Measurements from ENCODE around the gene CCDC159.
A peak's percentile ranks its signal among the peaks of the same experiment; 100 is the strongest.
"Not testable (repeated sequence)": the region's sequence is repeated elsewhere in the genome, so short reads cannot be mapped to it uniquely, and the experiment has no call there.

CCDC159 gene, protein sequence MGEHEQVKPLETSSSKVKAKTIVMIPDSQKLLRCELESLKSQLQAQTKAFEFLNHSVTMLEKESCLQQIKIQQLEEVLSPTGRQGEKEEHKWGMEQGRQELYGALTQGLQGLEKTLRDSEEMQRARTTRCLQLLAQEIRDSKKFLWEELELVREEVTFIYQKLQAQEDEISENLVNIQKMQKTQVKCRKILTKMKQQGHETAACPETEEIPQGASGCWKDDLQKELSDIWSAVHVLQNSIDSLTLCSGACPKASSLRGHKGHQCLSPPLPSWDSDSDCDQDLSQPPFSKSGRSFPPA

GRCh38 chr19:11346104-11346940 is at the start of gene CCDC159, which contains the start of gene TMEM205:
TSS of gene CCDC159 (plus strand) at chr19:11346519. CDS start at chr19:11346607, 88 bp downstream.
TSS of gene TMEM205 (minus strand) at chr19:11346268. CDS start at chr19:11345619, 649 bp downstream.
- DNase-seq (ENCODE audit: low read depth) = peak; percentile 99

GRCh38 chr19:11299946-11300810 is 46.1 kb upstream of the CCDC159 start:
- DNase-seq (ENCODE audit: low read depth) = no peak

DNA sequence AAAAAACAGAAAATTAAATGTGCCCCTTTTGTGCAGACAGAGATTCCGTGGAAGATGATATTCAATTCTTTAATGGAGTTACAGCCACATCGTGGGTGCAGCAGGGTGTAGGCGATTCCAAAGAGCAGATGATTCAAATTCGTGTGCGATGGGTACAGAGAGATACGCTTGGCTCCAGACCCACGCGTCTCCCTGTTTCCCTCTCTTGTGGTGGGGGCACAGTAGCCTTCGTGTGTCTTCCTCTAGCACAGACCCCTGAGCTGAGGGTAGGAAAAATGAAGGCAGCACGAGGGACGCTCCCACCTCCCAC is 45.6 kb upstream of the CCDC159 start:
- DNase-seq (ENCODE audit: low read depth) = no peak

DNA sequence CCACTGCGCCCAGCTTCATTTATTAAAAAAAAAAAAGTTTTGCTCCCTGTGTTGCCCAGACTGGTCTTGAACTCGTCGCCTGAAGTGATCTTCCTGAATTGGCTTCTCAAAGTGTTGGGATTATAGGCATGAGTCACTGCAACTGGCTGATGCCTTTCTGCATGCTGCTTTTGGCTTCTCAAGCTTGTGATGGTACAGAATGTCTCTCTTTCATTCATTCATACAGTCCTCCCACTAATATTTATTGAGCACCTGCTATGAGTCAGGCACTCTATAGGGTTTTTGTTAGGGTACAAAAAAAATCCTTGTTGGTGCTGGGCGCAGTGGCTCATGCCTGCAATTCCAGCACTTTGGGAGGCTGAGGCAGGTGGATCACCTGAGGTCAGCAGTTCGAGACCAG is 41.4 kb upstream of the CCDC159 start:
- DNase-seq (ENCODE audit: low read depth) = no peak

DNA sequence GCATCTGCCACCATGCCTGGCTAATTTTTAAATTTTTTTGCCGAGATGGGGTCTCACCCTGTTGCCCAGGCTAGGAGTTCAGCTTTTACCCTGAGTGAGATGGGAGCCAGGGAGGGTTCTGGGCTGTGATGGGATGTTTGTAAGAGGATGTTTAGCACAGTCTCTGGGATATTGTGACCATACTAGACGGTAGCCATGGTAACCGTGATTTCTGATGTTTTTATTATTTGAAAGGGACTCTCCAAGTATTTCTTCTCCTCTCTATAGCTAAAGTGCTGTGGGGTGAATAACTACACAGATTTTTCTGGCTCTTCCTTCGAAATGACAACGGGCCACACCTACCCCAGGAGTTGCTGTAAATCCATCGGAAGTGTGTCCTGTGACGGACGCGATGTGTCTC is 40.0 kb upstream of the CCDC159 start:
- no peak for DNase-seq (ENCODE audit: low read depth)

DNA sequence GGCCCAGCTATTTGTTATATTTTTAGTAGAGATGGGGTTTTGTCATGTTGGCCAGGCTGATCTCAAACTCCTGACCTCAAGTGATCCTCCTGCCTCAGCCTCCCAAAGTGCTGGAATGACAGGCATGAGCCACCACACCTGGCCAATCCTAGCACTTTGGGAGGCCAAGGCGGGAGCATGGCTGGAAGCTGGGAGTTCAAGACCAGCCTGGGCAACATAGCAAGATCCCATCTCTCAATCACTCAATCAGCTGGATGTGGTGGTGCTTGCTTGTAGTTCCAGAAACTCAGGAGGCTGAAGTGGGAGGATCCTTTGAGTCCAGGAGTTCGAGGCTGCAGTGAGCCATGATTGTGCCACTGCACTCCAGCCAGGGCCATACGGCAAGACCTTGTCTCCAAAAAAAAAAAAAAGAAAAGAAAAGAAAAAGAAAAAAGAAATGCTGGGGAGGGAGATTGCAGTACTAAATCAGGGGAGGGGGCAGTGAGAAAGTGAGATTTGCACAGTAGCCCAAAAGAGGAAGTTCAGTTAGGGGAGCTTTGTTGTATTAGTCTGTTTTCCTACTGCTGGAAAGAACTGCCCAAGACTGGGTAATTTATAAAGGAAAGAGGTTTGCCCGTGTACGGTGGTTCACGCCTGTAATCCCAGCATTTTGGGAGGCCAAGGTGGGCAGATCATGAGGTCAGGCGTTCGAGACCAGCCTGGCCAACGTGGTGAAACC is 25.9 kb upstream of the CCDC159 start:
- DNase-seq (ENCODE audit: low read depth) = not testable (repeated sequence)

GRCh38 chr19:11321191-11322126 is 24.9 kb upstream of the CCDC159 start:
- DNase-seq (ENCODE audit: low read depth) = no peak

- DNase-seq (ENCODE audit: low read depth) = no peak
These were observed 23.9 kb upstream of the CCDC159 start for GRCh38 chr19:11322269-11323024.

DNA sequence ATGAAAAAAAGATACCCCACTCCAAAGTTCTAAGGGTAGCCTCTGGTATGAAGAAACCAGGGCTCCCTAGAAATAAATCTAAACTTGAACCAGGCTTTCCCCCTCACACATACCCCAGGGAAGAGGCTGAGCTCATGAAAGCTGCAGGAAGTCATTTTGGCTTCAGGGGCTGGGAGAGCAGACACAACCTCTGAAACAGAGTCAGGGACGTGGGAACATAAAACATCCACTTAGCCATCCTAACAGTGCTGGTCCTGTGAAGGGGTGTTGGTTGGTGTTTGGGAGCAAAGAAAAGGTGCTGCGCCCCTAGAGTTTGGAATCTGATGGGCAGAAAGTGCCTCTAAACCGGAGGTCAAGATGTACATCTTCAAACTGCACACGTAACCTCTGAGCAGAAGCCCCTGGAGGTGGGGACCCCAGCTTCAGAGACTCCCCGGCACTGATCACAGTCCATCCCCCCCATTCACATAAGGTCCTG is 22.7 kb upstream of the CCDC159 start:
- DNase-seq (ENCODE audit: low read depth) = no peak

- peak; percentile 90 for DNase-seq (ENCODE audit: low read depth)
These were observed 22.1 kb upstream of the CCDC159 start for GRCh38 chr19:11324079-11324661.

- DNase-seq (ENCODE audit: low read depth) = no peak
These were observed 21.4 kb upstream of the CCDC159 start for GRCh38 chr19:11324748-11325389.

- DNase-seq (ENCODE audit: low read depth) = no peak
These were observed 20.8 kb upstream of the CCDC159 start for GRCh38 chr19:11325544-11325943.

DNA sequence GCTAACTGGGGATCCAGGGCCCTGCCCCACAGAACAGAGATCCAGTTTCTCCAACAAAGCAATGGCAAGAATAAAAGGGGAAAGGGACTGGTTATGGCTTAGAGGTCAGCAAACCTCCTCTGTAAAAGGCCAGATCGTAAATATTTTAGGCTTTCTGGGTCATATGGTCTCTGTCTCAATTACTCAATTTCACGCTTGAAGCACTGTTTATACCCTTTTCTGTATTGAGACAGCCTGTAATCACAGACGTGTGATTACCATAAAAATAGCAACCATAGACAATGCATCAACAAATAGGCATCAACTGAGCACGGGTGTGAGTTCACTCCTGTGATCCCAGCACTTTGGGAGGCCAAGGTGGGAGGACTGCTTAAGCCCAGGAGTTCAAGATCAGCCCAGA is 16.2 kb upstream of the CCDC159 start:
- DNase-seq (ENCODE audit: low read depth) = no peak

DNA sequence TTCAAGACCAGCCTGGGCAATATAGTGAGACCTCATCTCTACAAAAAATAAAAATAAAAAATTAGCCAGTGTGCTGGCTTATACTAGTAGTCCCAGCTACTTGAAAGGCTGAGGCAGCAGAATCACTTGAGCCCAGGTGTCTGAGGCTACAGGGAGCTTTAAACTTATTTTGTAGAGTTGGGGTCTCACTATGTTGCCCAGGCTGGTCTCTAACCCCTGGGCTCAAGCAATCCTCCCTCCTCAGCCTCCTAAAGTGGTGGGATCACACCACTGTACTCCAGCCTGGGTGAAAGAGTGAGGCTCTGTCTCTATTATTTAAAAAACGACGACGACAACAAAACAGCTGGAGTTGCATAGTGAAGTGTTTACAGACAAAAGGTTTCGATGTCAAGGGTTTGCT is 14.8 kb upstream of the CCDC159 start:
- no peak for DNase-seq (ENCODE audit: low read depth)

DNA sequence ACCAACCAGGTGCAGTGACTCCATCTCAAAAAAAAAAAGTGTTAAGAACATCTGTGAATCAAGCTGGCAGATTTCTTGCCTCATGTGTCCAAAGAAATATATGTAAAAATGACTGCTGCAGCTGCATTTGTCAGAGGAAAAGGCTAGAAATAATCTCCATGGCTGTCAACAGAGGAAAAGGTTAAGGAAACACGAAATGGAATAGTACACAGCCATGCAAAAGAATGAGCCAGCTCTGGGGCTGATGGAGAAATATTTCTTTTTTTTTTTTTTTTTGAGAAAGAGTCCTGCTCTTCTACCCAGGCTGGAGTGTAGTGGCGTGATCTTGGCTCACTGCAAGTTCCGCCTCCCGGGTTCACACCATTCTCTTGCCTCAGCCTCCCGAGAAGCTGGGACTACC is 13.5 kb upstream of the CCDC159 start:
- DNase-seq (ENCODE audit: low read depth) = no peak

- DNase-seq (ENCODE audit: low read depth) = not testable (repeated sequence)
These were observed 12.5 kb upstream of the CCDC159 start for GRCh38 chr19:11333838-11334237.

GRCh38 chr19:11335449-11336146 is 10.7 kb upstream of the CCDC159 start:
- no peak for DNase-seq (ENCODE audit: low read depth)

GRCh38 chr19:11337080-11337479 is 9.2 kb upstream of the CCDC159 start:
- no peak for DNase-seq (ENCODE audit: low read depth)

All from HS-5 (cell line).